Activated T-helper 17 cell treated with anti-CD3 and anti-CD28 coated beads, Interleukin-2, amount 50 U/mL, for 72 hours (primary cell): ENCODE measurements around the gene CLCN5. TPM values are rescaled to one million over a fixed set of nuclear protein-coding genes. Genes with fewer than 3 reads are reported as not detected.

Experiments used
- ATAC-seq: fragments of 150-1000 bp; cut with Tn5 transposase; replicated peaks from 2 replicates; pipeline ENCODE4 v1.10.0; 2021; ENCODE audit warnings: mild to moderate bottlenecking, moderate library complexity
- H3K27ac Mint-ChIP-seq: one replicate; pipeline ENCODE4 v1.8.0; 2022; ENCODE audit warnings: mixed read lengths
- H3K27me3 Mint-ChIP-seq: one replicate; pipeline ENCODE4 v1.8.0; 2022; ENCODE audit warnings: mixed read lengths
- H3K36me3 Mint-ChIP-seq: one replicate; pipeline ENCODE4 v1.8.0; 2022; ENCODE audit warnings: low read depth, mild to moderate bottlenecking, mixed read lengths
- H3K4me1 Mint-ChIP-seq: one replicate; pipeline ENCODE4 v1.8.0; 2022; ENCODE audit warnings: mixed read lengths
- H3K4me3 Mint-ChIP-seq: one replicate; pipeline ENCODE4 v1.8.0; 2022; ENCODE audit warnings: mild to moderate bottlenecking, mixed read lengths
- H3K9me3 Mint-ChIP-seq: one replicate; pipeline ENCODE4 v1.8.0; 2022; ENCODE audit warnings: mixed read lengths
- total RNA-seq, 2 donors: library from RNA; stranded (reverse); gene quantifications; one replicate each; pipeline ENCODE4 v1.2.3, GENCODE V29; 2022

The CLCN5 gene
- total RNA-seq, 2 donors from 2014 or later, result 3.1 to 4.3 TPM

GRCh38 chrX:50106051-50106675, 183.8 kb downstream of the CLCN5 start:
- no peak overlapping the region for H3K27ac Mint-ChIP-seq
- H3K27me3 Mint-ChIP-seq, result no peaks in the 10 kb centered on the region
- no peak overlapping the region for H3K4me3 Mint-ChIP-seq
- no peaks in the 10 kb centered on the region for H3K36me3 Mint-ChIP-seq
- H3K4me1 Mint-ChIP-seq, result no peaks in the 10 kb centered on the region
- ATAC-seq, result no peak
- H3K9me3 Mint-ChIP-seq, result no peaks in the 10 kb centered on the region

GRCh38 chrX:50107470-50107869, 185.1 kb downstream of the CLCN5 start:
- Mint-ChIP-seq H3K4me1 (no peaks in the 10 kb centered on the region), H3K4me3 (no peak overlapping the region), H3K9me3 (no peaks in the 10 kb centered on the region), H3K27ac (no peak overlapping the region), H3K36me3 (no peaks in the 10 kb centered on the region), H3K27me3 (no peaks in the 10 kb centered on the region)
- ATAC-seq, result no peak

- H3K27ac Mint-ChIP-seq, result no peak overlapping the region
- H3K4me3 Mint-ChIP-seq, result no peak overlapping the region
- H3K27me3 Mint-ChIP-seq, result no peaks in the 10 kb centered on the region
- ATAC-seq, result no peak
- no peaks in the 10 kb centered on the region for H3K4me1 Mint-ChIP-seq
- H3K9me3 Mint-ChIP-seq, result no peaks in the 10 kb centered on the region
- no peaks in the 10 kb centered on the region for H3K36me3 Mint-ChIP-seq
These were observed 185.9 kb downstream of the CLCN5 start for GRCh38 chrX:50108264-50108663.

GRCh38 chrX:50111742-50112141, 189.3 kb downstream of the CLCN5 start:
- H3K4me1 Mint-ChIP-seq, result no peaks in the 10 kb centered on the region
- no peak for ATAC-seq

GRCh38 chrX:50114113-50114512, 191.7 kb downstream of the CLCN5 start:
- ATAC-seq, result no peak
- no peaks in the 10 kb centered on the region for H3K36me3 Mint-ChIP-seq
- H3K9me3 Mint-ChIP-seq, result peaks cover 4% of the 10 kb centered on the region
- H3K27ac Mint-ChIP-seq, result no peak overlapping the region
- H3K4me1 Mint-ChIP-seq, result no peaks in the 10 kb centered on the region
- H3K4me3 Mint-ChIP-seq, result no peak overlapping the region
- H3K27me3 Mint-ChIP-seq, result peaks cover 5% of the 10 kb centered on the region

More at GRCh38 chrX:50111742-50112141, 189.3 kb downstream of the CLCN5 start:
- no peaks in the 10 kb centered on the region for H3K36me3 Mint-ChIP-seq
- H3K9me3 Mint-ChIP-seq, result peaks cover 4% of the 10 kb centered on the region
- no peak overlapping the region for H3K4me3 Mint-ChIP-seq
- peaks cover 5% of the 10 kb centered on the region for H3K27me3 Mint-ChIP-seq
- no peak overlapping the region for H3K27ac Mint-ChIP-seq

- Mint-ChIP-seq H3K4me1 (no peaks in the 10 kb centered on the region), H3K9me3 (peaks cover 4% of the 10 kb centered on the region), H3K4me3 (no peak overlapping the region), H3K36me3 (no peaks in the 10 kb centered on the region), H3K27ac (no peak overlapping the region), H3K27me3 (peaks cover 5% of the 10 kb centered on the region)
- no peak for ATAC-seq
These were observed 193.6 kb downstream of the CLCN5 start for GRCh38 chrX:50115973-50116372.

- ATAC-seq, result no peak
- peaks cover 5% of the 10 kb centered on the region for H3K27me3 Mint-ChIP-seq
- no peak overlapping the region for H3K27ac Mint-ChIP-seq
- peaks cover 4% of the 10 kb centered on the region for H3K9me3 Mint-ChIP-seq
- H3K4me1 Mint-ChIP-seq, result no peaks in the 10 kb centered on the region
- no peaks in the 10 kb centered on the region for H3K36me3 Mint-ChIP-seq
- no peak overlapping the region for H3K4me3 Mint-ChIP-seq
These were observed 195.1 kb downstream of the CLCN5 start for GRCh38 chrX:50117476-50117875.

GRCh38 chrX:50125480-50125879, 203.1 kb downstream of the CLCN5 start:
- H3K36me3 Mint-ChIP-seq, result no peaks in the 10 kb centered on the region
- no peak overlapping the region for H3K4me3 Mint-ChIP-seq
- H3K27me3 Mint-ChIP-seq, result peaks cover 10% of the 10 kb centered on the region
- no peak for ATAC-seq
- H3K4me1 Mint-ChIP-seq, result no peaks in the 10 kb centered on the region
- no peaks in the 10 kb centered on the region for H3K9me3 Mint-ChIP-seq
- H3K27ac Mint-ChIP-seq, result no peak overlapping the region

- no peak for ATAC-seq
- Mint-ChIP-seq H3K27ac (no peak overlapping the region), H3K27me3 (no peaks in the 10 kb centered on the region), H3K4me1 (no peaks in the 10 kb centered on the region), H3K4me3 (no peak overlapping the region), H3K9me3 (no peaks in the 10 kb centered on the region), H3K36me3 (no peaks in the 10 kb centered on the region)
These were observed 225.6 kb downstream of the CLCN5 start for GRCh38 chrX:50147972-50148371.

Other genes with a start within 250 kb of the CLCN5 start
- gene PAGE1, start 226.6 kb upstream of the CLCN5 start, total RNA-seq, result not detected
- gene PAGE4, start 93.3 kb upstream of the CLCN5 start, total RNA-seq, result not detected
- gene USP27X, start 43.1 kb upstream of the CLCN5 start, total RNA-seq, result 1 to 10 TPM; 1.1 to 1.5 TPM